Amygdala (tissue), 56 donors: ENCODE results near the gene IGFBP4.
A peak's percentile ranks its signal among the peaks of the same experiment; 100 is the strongest.
"Not testable (repeated sequence)": the region's sequence is repeated elsewhere in the genome, so short reads cannot be mapped to it uniquely, and the experiment has no call there.

Experiments
- DNase-seq, 56 donors: peaks; one replicate each; lab custom pipeline; 2025; lab: John Stamatoyannopoulos, UW

Gene IGFBP4

GRCh38 chr17:40443196-40443987, at the start of gene IGFBP4:
Gene IGFBP4 (plus strand): TSS chr17:40443450. CDS start chr17:40443736, 286 bp downstream.
- peak in 43 of 56 donors; percentile 6 to 76 (median 30) for DNase-seq

- no peak for DNase-seq
Observed at GRCh38 chr17:40399185-40399584, 44.1 kb upstream of the IGFBP4 start.

GRCh38 chr17:40402668-40403067, 40.6 kb upstream of the IGFBP4 start:
- no peak for DNase-seq

GRCh38 chr17:40404003-40404402, 39.2 kb upstream of the IGFBP4 start:
- no peak for DNase-seq

- DNase-seq = no peak
Observed at GRCh38 chr17:40407460-40407859, 35.8 kb upstream of the IGFBP4 start.

- not testable (repeated sequence) for DNase-seq
Observed at GRCh38 chr17:40409540-40409939, 33.7 kb upstream of the IGFBP4 start.

- no peak for DNase-seq
Observed at GRCh38 chr17:40410082-40410481, 33.2 kb upstream of the IGFBP4 start.

GRCh38 chr17:40411821-40412220, 31.4 kb upstream of the IGFBP4 start:
- no peak for DNase-seq

GRCh38 chr17:40412880-40413279, 30.4 kb upstream of the IGFBP4 start:
- DNase-seq = no peak

GRCh38 chr17:40414312-40414711, 28.9 kb upstream of the IGFBP4 start:
- not testable (repeated sequence) for DNase-seq

GRCh38 chr17:40415390-40415789, 27.9 kb upstream of the IGFBP4 start:
- DNase-seq = no peak

GRCh38 chr17:40416671-40417070, 26.6 kb upstream of the IGFBP4 start:
- DNase-seq = no peak

GRCh38 chr17:40417258-40417608, 26.0 kb upstream of the IGFBP4 start:
- DNase-seq = no peak

GRCh38 chr17:40417609-40418427, 25.4 kb upstream of the IGFBP4 start, which contains the start of gene TOP2A:
Gene TOP2A (minus strand): TSS chr17:40417896. CDS start chr17:40417791, 105 bp downstream.
- DNase-seq = peak; percentile 60 to 99 (median 94)

- DNase-seq = peak in 2 of 56 donors; percentile 34 to 55
Observed at GRCh38 chr17:40418428-40418706, 24.9 kb upstream of the IGFBP4 start.

- DNase-seq = no peak
Observed at GRCh38 chr17:40419559-40420331, 23.5 kb upstream of the IGFBP4 start.

- DNase-seq = no peak
Observed at GRCh38 chr17:40422990-40423633, 20.1 kb upstream of the IGFBP4 start.

- DNase-seq = no peak
Observed at GRCh38 chr17:40425741-40426140, 17.5 kb upstream of the IGFBP4 start.

- no peak for DNase-seq
Observed at GRCh38 chr17:40427002-40427491, 16.2 kb upstream of the IGFBP4 start.
